ENCODE results near the gene BICC1.

BICC1 gene

DNA sequence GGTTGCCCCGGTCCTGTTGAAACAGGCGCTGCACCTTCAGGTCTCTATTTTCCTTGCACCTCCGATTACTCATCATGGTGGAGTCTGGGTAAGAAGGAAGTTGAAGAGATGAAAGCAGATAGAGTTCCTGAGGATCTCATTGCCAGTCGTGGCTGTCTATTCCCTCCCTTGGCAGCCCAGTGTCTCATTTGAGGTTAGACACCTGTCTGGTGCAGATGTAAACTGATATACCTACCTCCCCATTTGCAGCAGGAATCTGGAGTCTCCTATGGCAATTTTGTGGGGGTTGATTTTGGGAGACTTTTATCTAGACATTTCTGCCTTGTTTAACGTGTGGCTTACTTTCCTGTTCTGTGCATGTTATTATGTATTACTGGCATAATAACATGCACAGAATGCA is 212.1 kb downstream of the BICC1 start:
- H3K4me1 ChIP-seq (ENCODE audit: control insufficient read depth, insufficient read depth, low read length, poor library complexity, severe bottlenecking) = no peaks in the 10 kb centered on the region
- no peak overlapping the region for H3K27ac ChIP-seq (ENCODE audit: insufficient read depth, low read length, poor library complexity, severe bottlenecking)
- no peaks in the 10 kb centered on the region for H3K36me3 ChIP-seq (ENCODE audit: control insufficient read depth, insufficient read depth, low read length)
- no peak for DNase-seq
- H3K9me3 ChIP-seq (ENCODE audit: control insufficient read depth, low read length) = no peaks in the 10 kb centered on the region
- no peak overlapping the region for H3K4me3 ChIP-seq (ENCODE audit: insufficient read depth, low read depth, low read length, poor library complexity, severe bottlenecking)
- H3K27me3 ChIP-seq (replicated peaks; ENCODE audit: control insufficient read depth, insufficient read depth, low read length, poor library complexity, severe bottlenecking) = no peaks in the 10 kb centered on the region

GRCh38 chr10:58725901-58726300 is 213.2 kb downstream of the BICC1 start:
- Histone ChIP-seq H3K4me1 (ENCODE audit: control insufficient read depth, insufficient read depth, low read length, poor library complexity, severe bottlenecking) (no peaks in the 10 kb centered on the region), H3K36me3 (ENCODE audit: control insufficient read depth, insufficient read depth, low read length) (no peaks in the 10 kb centered on the region), H3K9me3 (ENCODE audit: control insufficient read depth, low read length) (no peaks in the 10 kb centered on the region), H3K27me3 (replicated peaks; ENCODE audit: control insufficient read depth, insufficient read depth, low read length, poor library complexity, severe bottlenecking) (no peaks in the 10 kb centered on the region), H3K4me3 (ENCODE audit: insufficient read depth, low read depth, low read length, poor library complexity, severe bottlenecking) (no peak overlapping the region), H3K27ac (ENCODE audit: insufficient read depth, low read length, poor library complexity, severe bottlenecking) (no peak overlapping the region)
- no peak for DNase-seq

DNA sequence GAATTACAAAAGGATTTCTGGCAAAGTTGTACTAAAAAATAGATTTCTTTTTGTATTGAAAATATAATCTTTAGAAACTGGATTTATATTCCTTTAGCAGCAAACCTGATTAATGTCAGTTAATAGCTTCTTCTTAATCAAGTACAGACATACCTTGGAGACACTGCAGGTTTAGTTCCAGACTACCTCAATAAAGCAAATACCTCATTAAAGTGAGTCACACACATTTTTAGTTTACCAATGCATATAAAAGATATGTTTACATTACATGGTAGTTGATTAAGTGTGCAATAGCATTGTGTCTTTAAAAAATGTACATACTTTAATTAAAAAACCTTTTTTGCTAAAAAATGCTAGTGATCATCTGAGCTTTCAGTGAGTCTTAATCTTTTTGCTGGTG is 215.0 kb downstream of the BICC1 start:
- DNase-seq = no peak
- H3K9me3 ChIP-seq (ENCODE audit: control insufficient read depth, low read length) = no peaks in the 10 kb centered on the region
- H3K27ac ChIP-seq (ENCODE audit: insufficient read depth, low read length, poor library complexity, severe bottlenecking) = no peak overlapping the region
- no peaks in the 10 kb centered on the region for H3K4me1 ChIP-seq (ENCODE audit: control insufficient read depth, insufficient read depth, low read length, poor library complexity, severe bottlenecking)
- no peaks in the 10 kb centered on the region for H3K36me3 ChIP-seq (ENCODE audit: control insufficient read depth, insufficient read depth, low read length)
- no peaks in the 10 kb centered on the region for H3K27me3 ChIP-seq (replicated peaks; ENCODE audit: control insufficient read depth, insufficient read depth, low read length, poor library complexity, severe bottlenecking)
- H3K4me3 ChIP-seq (ENCODE audit: insufficient read depth, low read depth, low read length, poor library complexity, severe bottlenecking) = no peak overlapping the region

DNA sequence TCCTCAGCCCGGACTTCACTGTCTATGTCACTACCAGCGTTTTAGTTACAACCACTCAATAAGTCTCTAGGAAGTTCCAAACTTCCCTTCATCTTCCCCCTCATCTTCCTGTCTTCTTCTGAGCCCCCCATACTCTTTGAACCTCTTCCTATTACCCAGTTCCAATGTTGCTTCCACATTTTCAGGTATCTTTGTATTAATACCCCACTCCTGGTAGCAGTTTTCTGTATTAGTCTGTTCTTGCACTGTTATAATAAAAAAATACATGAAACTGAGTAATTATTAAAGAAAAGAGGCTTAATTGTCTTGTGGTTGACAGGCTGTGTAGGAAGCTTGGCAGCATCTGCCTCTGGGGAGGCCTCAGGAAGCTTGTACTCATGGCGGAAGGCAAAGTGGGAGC is 218.6 kb downstream of the BICC1 start:
- H3K4me1 ChIP-seq (ENCODE audit: control insufficient read depth, insufficient read depth, low read length, poor library complexity, severe bottlenecking) = no peaks in the 10 kb centered on the region
- no peaks in the 10 kb centered on the region for H3K27me3 ChIP-seq (replicated peaks; ENCODE audit: control insufficient read depth, insufficient read depth, low read length, poor library complexity, severe bottlenecking)
- no peak for DNase-seq
- no peaks in the 10 kb centered on the region for H3K36me3 ChIP-seq (ENCODE audit: control insufficient read depth, insufficient read depth, low read length)
- H3K4me3 ChIP-seq (ENCODE audit: insufficient read depth, low read depth, low read length, poor library complexity, severe bottlenecking) = no peak overlapping the region
- no peak overlapping the region for H3K27ac ChIP-seq (ENCODE audit: insufficient read depth, low read length, poor library complexity, severe bottlenecking)
- no peaks in the 10 kb centered on the region for H3K9me3 ChIP-seq (ENCODE audit: control insufficient read depth, low read length)

DNA sequence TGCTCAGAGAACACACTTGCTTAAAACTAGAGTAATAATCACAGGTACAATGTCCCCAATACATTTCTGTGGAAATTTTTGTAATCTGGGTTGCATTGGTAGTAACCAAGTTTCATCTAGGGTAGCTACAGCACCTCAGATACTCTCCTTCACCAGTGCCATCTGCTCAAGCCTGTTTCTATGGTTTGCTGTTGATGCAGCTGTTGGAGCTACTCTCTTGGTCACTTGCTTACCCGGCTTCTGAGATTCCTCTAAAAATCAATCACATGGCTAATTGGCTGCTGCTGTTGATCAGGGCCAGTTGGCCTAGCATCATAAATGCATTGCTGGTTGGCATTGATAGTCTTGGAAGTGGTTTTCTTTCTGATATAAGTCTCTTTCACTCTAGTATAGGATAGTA is 220.8 kb downstream of the BICC1 start:
- no peak overlapping the region for H3K27ac ChIP-seq (ENCODE audit: insufficient read depth, low read length, poor library complexity, severe bottlenecking)
- H3K4me3 ChIP-seq (ENCODE audit: insufficient read depth, low read depth, low read length, poor library complexity, severe bottlenecking) = no peak overlapping the region
- H3K4me1 ChIP-seq (ENCODE audit: control insufficient read depth, insufficient read depth, low read length, poor library complexity, severe bottlenecking) = no peaks in the 10 kb centered on the region
- H3K27me3 ChIP-seq (replicated peaks; ENCODE audit: control insufficient read depth, insufficient read depth, low read length, poor library complexity, severe bottlenecking) = no peaks in the 10 kb centered on the region
- H3K9me3 ChIP-seq (ENCODE audit: control insufficient read depth, low read length) = no peaks in the 10 kb centered on the region
- no peaks in the 10 kb centered on the region for H3K36me3 ChIP-seq (ENCODE audit: control insufficient read depth, insufficient read depth, low read length)
- no peak for DNase-seq

DNA sequence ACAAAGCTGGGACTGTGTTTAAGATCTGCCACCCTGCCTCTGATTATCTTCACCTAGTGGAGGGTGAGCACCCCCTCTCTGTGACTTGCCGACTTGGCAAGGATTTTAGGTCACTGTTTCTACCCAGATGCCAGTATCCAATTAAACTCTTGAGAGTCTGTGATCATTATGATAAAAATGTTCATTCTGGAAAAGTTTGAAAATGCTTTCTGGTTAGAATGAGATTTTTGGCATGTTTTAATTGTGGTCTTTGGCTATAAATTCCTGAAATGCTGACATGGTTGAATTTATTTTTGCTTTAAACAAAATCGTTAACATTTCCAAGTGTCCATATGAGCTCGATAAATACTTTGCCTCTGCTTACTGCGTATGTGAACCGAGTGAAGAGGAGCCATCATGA is 221.4 kb downstream of the BICC1 start:
- no peak for DNase-seq
- Histone ChIP-seq H3K27ac (ENCODE audit: insufficient read depth, low read length, poor library complexity, severe bottlenecking) (no peak overlapping the region), H3K9me3 (ENCODE audit: control insufficient read depth, low read length) (no peaks in the 10 kb centered on the region), H3K27me3 (replicated peaks; ENCODE audit: control insufficient read depth, insufficient read depth, low read length, poor library complexity, severe bottlenecking) (no peaks in the 10 kb centered on the region), H3K4me1 (ENCODE audit: control insufficient read depth, insufficient read depth, low read length, poor library complexity, severe bottlenecking) (no peaks in the 10 kb centered on the region), H3K4me3 (ENCODE audit: insufficient read depth, low read depth, low read length, poor library complexity, severe bottlenecking) (no peak overlapping the region), H3K36me3 (ENCODE audit: control insufficient read depth, insufficient read depth, low read length) (no peaks in the 10 kb centered on the region)

DNA sequence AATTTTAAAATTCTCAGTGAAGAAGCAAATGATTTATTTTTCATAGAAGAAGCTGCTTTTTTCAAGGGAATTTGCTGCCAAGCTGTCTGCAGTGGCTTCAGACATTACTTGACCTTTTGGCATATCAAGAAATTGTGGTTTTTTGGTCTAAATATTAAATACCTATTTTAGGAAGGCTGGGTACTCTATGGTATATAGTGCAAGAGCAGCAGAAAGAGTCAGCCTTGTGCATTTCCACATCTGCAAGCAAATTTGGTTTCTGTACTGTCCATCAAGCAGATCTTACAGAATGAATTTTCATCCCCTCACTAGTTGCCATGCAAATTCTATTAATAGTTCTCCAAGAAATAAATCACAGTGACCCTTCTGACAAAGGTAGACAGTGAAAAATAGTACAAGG is 222.0 kb downstream of the BICC1 start:
- no peaks in the 10 kb centered on the region for H3K4me1 ChIP-seq (ENCODE audit: control insufficient read depth, insufficient read depth, low read length, poor library complexity, severe bottlenecking)
- H3K27ac ChIP-seq (ENCODE audit: insufficient read depth, low read length, poor library complexity, severe bottlenecking) = no peak overlapping the region
- H3K36me3 ChIP-seq (ENCODE audit: control insufficient read depth, insufficient read depth, low read length) = no peaks in the 10 kb centered on the region
- no peak overlapping the region for H3K4me3 ChIP-seq (ENCODE audit: insufficient read depth, low read depth, low read length, poor library complexity, severe bottlenecking)
- H3K9me3 ChIP-seq (ENCODE audit: control insufficient read depth, low read length) = no peaks in the 10 kb centered on the region
- DNase-seq = no peak
- no peaks in the 10 kb centered on the region for H3K27me3 ChIP-seq (replicated peaks; ENCODE audit: control insufficient read depth, insufficient read depth, low read length, poor library complexity, severe bottlenecking)

- Histone ChIP-seq H3K27me3 (replicated peaks; ENCODE audit: control insufficient read depth, insufficient read depth, low read length, poor library complexity, severe bottlenecking) (no peaks in the 10 kb centered on the region), H3K4me1 (ENCODE audit: control insufficient read depth, insufficient read depth, low read length, poor library complexity, severe bottlenecking) (no peaks in the 10 kb centered on the region), H3K9me3 (ENCODE audit: control insufficient read depth, low read length) (no peaks in the 10 kb centered on the region), H3K36me3 (ENCODE audit: control insufficient read depth, insufficient read depth, low read length) (no peaks in the 10 kb centered on the region), H3K4me3 (ENCODE audit: insufficient read depth, low read depth, low read length, poor library complexity, severe bottlenecking) (no peak overlapping the region), H3K27ac (ENCODE audit: insufficient read depth, low read length, poor library complexity, severe bottlenecking) (no peak overlapping the region)
- DNase-seq = no peak
Measured at GRCh38 chr10:58735087-58735486, 222.4 kb downstream of the BICC1 start.

DNA sequence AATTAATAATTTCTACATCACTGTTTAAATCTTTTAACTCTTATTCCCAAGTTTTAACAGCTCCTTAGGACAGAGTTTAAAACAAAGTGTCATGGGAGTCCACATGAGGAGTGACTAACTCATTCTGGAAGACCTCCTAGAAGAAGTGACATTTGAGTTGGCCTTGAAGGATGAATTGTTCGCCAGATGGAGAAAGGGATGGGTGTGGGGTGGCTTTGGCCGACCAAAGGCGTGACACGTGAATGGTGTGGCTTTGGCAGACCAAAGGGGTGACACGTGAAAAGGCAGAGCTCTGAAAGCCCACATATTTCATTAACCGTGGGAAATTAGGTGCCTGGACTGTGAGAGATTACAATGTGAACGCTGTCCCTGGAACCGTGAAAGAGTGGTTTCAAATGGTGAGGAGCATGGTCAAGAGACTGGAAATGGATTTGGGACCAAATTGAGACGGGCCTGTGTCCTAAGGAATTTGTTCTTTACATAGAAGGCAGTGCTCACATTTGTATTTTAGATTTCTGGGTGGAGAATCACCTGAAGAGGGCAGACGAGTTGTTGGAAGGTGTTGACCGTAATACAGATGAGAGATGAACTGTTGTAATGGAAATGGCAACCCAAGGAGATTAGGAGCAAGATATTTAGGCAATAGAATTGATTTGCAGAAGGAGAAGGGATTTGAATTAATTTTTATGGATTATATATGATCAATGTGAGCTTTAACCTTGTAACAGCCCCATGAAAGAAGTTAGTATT is 228.1 kb downstream of the BICC1 start:
- H3K9me3 ChIP-seq (ENCODE audit: control insufficient read depth, low read length) = no peaks in the 10 kb centered on the region
- no peak for DNase-seq
- no peaks in the 10 kb centered on the region for H3K36me3 ChIP-seq (ENCODE audit: control insufficient read depth, insufficient read depth, low read length)
- no peaks in the 10 kb centered on the region for H3K27me3 ChIP-seq (replicated peaks; ENCODE audit: control insufficient read depth, insufficient read depth, low read length, poor library complexity, severe bottlenecking)
- no peaks in the 10 kb centered on the region for H3K4me1 ChIP-seq (ENCODE audit: control insufficient read depth, insufficient read depth, low read length, poor library complexity, severe bottlenecking)
- no peak overlapping the region for H3K4me3 ChIP-seq (ENCODE audit: insufficient read depth, low read depth, low read length, poor library complexity, severe bottlenecking)
- no peak overlapping the region for H3K27ac ChIP-seq (ENCODE audit: insufficient read depth, low read length, poor library complexity, severe bottlenecking)

DNA sequence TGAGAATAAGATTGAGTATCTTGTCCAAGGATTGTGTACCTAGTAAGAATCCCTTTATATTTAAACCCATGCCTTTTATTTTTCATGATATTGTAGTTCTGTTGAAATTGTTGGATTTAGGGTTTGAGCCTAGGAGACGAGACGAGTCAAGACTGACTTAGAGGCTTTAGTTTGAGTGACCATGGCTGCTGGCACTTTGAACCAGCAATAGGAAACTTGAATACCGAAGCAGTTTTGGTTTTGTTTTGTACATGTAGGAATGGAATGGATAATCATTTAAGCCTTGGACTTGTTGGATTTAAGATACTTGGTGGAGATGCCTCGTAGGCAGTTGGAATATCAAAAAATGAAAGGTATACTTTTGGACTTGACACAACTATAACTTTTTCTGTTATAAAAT is 229.0 kb downstream of the BICC1 start:
- H3K27me3 ChIP-seq (replicated peaks; ENCODE audit: control insufficient read depth, insufficient read depth, low read length, poor library complexity, severe bottlenecking) = no peaks in the 10 kb centered on the region
- no peaks in the 10 kb centered on the region for H3K4me1 ChIP-seq (ENCODE audit: control insufficient read depth, insufficient read depth, low read length, poor library complexity, severe bottlenecking)
- no peak overlapping the region for H3K4me3 ChIP-seq (ENCODE audit: insufficient read depth, low read depth, low read length, poor library complexity, severe bottlenecking)
- H3K36me3 ChIP-seq (ENCODE audit: control insufficient read depth, insufficient read depth, low read length) = no peaks in the 10 kb centered on the region
- no peaks in the 10 kb centered on the region for H3K9me3 ChIP-seq (ENCODE audit: control insufficient read depth, low read length)
- no peak overlapping the region for H3K27ac ChIP-seq (ENCODE audit: insufficient read depth, low read length, poor library complexity, severe bottlenecking)
- DNase-seq = no peak
